ENCODE measurements around the gene NPNT.

GRCh38 chr4:105911426-105911825 lies 16.2 kb downstream of the NPNT start:
- TF ChIP-seq CTCF (IDR thresholded peaks at IDR 0.05) (no peak), POLR2A (IDR thresholded peaks at IDR 0.05) (no peak), POLR2AphosphoS5 (IDR thresholded peaks at IDR 0.05) (no peak)

All from breast epithelium (tissue), 3 donors.